ENCODE data around the gene ARHGAP26. TPM values are rescaled to one million over a fixed set of nuclear protein-coding genes. Genes with fewer than 3 reads are reported as not detected.

The ARHGAP26 gene
- total RNA-seq, 1 donor from 2014 or later = 20.1 TPM

- H3K27ac Mint-ChIP-seq (ENCODE audit: unreplicated experiment) = no peak overlapping the region
- H3K36me3 Mint-ChIP-seq (ENCODE audit: unreplicated experiment) = no peaks in the 10 kb centered on the region
- no peak overlapping the region for H3K4me3 Mint-ChIP-seq (ENCODE audit: unreplicated experiment)
- peaks cover 2% of the 10 kb centered on the region for H3K27me3 Mint-ChIP-seq (ENCODE audit: unreplicated experiment)
- H3K4me1 Mint-ChIP-seq (ENCODE audit: low read depth, unreplicated experiment) = peaks cover 9% of the 10 kb centered on the region
- DNase-seq = no peak
- TF ChIP-seq, protein P1, sequence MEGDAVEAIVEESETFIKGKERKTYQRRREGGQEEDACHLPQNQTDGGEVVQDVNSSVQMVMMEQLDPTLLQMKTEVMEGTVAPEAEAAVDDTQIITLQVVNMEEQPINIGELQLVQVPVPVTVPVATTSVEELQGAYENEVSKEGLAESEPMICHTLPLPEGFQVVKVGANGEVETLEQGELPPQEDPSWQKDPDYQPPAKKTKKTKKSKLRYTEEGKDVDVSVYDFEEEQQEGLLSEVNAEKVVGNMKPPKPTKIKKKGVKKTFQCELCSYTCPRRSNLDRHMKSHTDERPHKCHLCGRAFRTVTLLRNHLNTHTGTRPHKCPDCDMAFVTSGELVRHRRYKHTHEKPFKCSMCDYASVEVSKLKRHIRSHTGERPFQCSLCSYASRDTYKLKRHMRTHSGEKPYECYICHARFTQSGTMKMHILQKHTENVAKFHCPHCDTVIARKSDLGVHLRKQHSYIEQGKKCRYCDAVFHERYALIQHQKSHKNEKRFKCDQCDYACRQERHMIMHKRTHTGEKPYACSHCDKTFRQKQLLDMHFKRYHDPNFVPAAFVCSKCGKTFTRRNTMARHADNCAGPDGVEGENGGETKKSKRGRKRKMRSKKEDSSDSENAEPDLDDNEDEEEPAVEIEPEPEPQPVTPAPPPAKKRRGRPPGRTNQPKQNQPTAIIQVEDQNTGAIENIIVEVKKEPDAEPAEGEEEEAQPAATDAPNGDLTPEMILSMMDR (IDR thresholded peaks at IDR 0.05; ENCODE audit: partially characterized antibody, unreplicated experiment) = no peak
- H3K9me3 Mint-ChIP-seq (ENCODE audit: unreplicated experiment) = peaks cover 2% of the 10 kb centered on the region
Measured at GRCh38 chr5:143105216-143105905, 335.2 kb downstream of the ARHGAP26 start.

DNA sequence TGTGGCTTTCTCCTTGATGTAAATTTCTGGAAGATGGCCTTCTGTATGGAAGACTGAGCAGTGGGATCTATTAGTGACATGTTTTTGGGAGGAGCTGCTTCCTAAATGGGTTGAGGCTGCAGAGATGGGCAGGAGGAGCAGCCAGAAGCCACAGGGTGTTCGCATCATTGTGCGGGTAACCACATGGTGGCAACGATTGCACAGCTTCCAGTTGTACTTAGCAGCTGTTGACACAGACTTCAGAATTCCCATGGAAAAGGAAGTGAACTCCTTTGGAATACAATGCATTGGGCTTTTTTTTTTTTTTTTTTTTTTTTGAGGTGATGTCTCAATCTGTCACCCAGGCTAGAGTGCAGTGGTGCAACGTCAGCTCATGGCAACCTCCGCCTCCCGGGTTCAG, 336.0 kb downstream of the ARHGAP26 start:
- Mint-ChIP-seq H3K4me1 (ENCODE audit: low read depth, unreplicated experiment) (peaks cover 9% of the 10 kb centered on the region), H3K9me3 (ENCODE audit: unreplicated experiment) (peaks cover 2% of the 10 kb centered on the region), H3K36me3 (ENCODE audit: unreplicated experiment) (no peaks in the 10 kb centered on the region), H3K27ac (ENCODE audit: unreplicated experiment) (no peak overlapping the region), H3K27me3 (ENCODE audit: unreplicated experiment) (peaks cover 2% of the 10 kb centered on the region), H3K4me3 (ENCODE audit: unreplicated experiment) (no peak overlapping the region)
- DNase-seq = no peak
- TF ChIP-seq, protein P1 (IDR thresholded peaks at IDR 0.05; ENCODE audit: partially characterized antibody, unreplicated experiment) = no peak

DNA sequence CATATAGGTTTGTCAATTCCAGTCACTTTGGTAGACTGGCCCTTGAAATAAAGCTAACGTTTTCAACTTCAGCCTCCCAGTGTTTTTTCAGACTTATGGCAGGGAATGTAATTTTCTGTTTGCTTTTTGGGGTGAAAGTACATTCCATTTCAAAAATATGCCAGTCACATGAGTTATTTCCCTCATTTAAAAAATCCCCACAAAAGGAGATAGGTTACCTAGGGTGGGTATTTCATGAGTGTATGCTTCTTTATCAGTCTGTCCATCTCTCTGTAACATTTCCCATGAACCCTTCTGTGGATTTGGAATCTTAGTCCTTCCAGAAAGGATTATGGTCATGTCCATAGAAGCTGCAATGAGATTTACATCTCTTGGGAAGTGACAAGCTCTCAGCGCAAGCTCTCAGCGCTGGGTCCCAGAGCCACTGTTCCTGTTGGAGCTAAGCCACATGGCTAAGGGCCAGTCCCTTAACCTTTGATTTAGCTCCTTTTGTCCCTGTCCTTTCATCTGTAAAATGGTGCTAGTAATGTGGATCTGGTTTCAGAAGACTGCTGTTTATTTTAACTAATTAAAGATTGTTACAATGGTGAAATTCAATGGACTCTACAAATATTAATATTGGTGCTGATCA, 338.4 kb downstream of the ARHGAP26 start:
- DNase-seq = no peak
- H3K36me3 Mint-ChIP-seq (ENCODE audit: unreplicated experiment) = no peaks in the 10 kb centered on the region
- no peak overlapping the region for H3K4me3 Mint-ChIP-seq (ENCODE audit: unreplicated experiment)
- TF ChIP-seq, protein P1 (IDR thresholded peaks at IDR 0.05; ENCODE audit: partially characterized antibody, unreplicated experiment) = no peak
- H3K9me3 Mint-ChIP-seq (ENCODE audit: unreplicated experiment) = no peaks in the 10 kb centered on the region
- H3K27ac Mint-ChIP-seq (ENCODE audit: unreplicated experiment) = no peak overlapping the region
- peaks cover 9% of the 10 kb centered on the region for H3K4me1 Mint-ChIP-seq (ENCODE audit: low read depth, unreplicated experiment)
- peaks cover 2% of the 10 kb centered on the region for H3K27me3 Mint-ChIP-seq (ENCODE audit: unreplicated experiment)

DNA sequence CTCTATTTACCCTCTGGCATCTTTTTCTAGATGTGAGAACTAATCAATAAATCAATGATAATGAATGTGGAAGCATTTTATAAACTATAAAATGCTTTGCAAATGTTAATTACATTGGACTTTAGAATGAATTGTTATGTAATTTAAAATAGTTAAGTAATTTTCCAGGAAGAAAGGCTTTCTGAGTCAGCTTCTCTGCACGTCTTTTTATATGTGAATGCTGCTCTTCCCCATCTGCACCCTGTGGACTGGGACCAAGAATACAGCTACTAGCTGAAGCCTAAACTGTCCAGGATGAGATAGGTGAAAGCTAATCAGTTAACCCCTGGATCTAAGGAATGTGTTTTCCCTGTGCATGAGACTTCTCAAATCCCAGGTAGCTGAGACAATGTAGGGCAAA, 340.4 kb downstream of the ARHGAP26 start:
- no peak overlapping the region for H3K27ac Mint-ChIP-seq (ENCODE audit: unreplicated experiment)
- H3K4me3 Mint-ChIP-seq (ENCODE audit: unreplicated experiment) = no peak overlapping the region
- peaks cover 2% of the 10 kb centered on the region for H3K27me3 Mint-ChIP-seq (ENCODE audit: unreplicated experiment)
- no peaks in the 10 kb centered on the region for H3K9me3 Mint-ChIP-seq (ENCODE audit: unreplicated experiment)
- DNase-seq = no peak
- TF ChIP-seq, protein P1 (IDR thresholded peaks at IDR 0.05; ENCODE audit: partially characterized antibody, unreplicated experiment) = no peak
- H3K4me1 Mint-ChIP-seq (ENCODE audit: low read depth, unreplicated experiment) = peaks cover 6% of the 10 kb centered on the region
- no peaks in the 10 kb centered on the region for H3K36me3 Mint-ChIP-seq (ENCODE audit: unreplicated experiment)

DNA sequence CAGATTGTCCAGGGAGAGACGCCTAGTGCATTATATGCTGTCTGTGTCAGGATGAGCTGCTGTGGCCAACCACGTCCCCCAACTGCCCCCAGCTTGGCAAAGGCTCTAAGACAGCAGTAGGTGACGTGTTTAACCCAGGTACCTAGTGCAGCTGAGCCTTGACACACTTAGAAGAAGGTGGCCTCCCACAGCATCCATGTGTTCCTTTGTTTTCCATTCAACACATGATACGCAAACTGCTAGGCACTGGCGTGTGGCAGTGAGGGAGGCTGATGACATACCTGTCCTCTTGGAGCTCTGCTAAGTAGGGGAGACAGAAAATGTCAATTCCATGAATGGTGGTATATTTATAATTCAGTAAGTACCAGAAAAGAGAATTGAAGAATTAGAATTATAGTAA, 341.6 kb downstream of the ARHGAP26 start:
- no peak for DNase-seq
- H3K36me3 Mint-ChIP-seq (ENCODE audit: unreplicated experiment) = no peaks in the 10 kb centered on the region
- TF ChIP-seq, protein P1 (IDR thresholded peaks at IDR 0.05; ENCODE audit: partially characterized antibody, unreplicated experiment) = no peak
- no peak overlapping the region for H3K4me3 Mint-ChIP-seq (ENCODE audit: unreplicated experiment)
- H3K9me3 Mint-ChIP-seq (ENCODE audit: unreplicated experiment) = no peaks in the 10 kb centered on the region
- H3K27me3 Mint-ChIP-seq (ENCODE audit: unreplicated experiment) = peaks cover 2% of the 10 kb centered on the region
- H3K27ac Mint-ChIP-seq (ENCODE audit: unreplicated experiment) = no peak overlapping the region
- H3K4me1 Mint-ChIP-seq (ENCODE audit: low read depth, unreplicated experiment) = peaks cover 4% of the 10 kb centered on the region

Data from glutamatergic neuron (in vitro differentiated cells).